ENCODE results near the gene DSTN. TPM values are rescaled to one million over a fixed set of nuclear protein-coding genes. Genes with fewer than 3 reads are reported as not detected.

Gene DSTN
- total RNA-seq, 1 donor: 348 TPM

- H3K4me3 ChIP-seq (ENCODE audit: low read depth, low read length): no peak overlapping the region
- DNase-seq (ENCODE audit: low read depth): peak; percentile 27
- TF ChIP-seq, protein P1, sequence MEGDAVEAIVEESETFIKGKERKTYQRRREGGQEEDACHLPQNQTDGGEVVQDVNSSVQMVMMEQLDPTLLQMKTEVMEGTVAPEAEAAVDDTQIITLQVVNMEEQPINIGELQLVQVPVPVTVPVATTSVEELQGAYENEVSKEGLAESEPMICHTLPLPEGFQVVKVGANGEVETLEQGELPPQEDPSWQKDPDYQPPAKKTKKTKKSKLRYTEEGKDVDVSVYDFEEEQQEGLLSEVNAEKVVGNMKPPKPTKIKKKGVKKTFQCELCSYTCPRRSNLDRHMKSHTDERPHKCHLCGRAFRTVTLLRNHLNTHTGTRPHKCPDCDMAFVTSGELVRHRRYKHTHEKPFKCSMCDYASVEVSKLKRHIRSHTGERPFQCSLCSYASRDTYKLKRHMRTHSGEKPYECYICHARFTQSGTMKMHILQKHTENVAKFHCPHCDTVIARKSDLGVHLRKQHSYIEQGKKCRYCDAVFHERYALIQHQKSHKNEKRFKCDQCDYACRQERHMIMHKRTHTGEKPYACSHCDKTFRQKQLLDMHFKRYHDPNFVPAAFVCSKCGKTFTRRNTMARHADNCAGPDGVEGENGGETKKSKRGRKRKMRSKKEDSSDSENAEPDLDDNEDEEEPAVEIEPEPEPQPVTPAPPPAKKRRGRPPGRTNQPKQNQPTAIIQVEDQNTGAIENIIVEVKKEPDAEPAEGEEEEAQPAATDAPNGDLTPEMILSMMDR (IDR thresholded peaks at IDR 0.05; ENCODE audit: insufficient read depth, low read length): no peak
These were observed 75.8 kb downstream of the DSTN start for GRCh38 chr20:17645546-17646208.

GRCh38 chr20:17646209-17646960, 76.5 kb downstream of the DSTN start:
- TF ChIP-seq, protein P1 (IDR thresholded peaks at IDR 0.05; ENCODE audit: insufficient read depth, low read length): no peak
- H3K4me3 ChIP-seq (ENCODE audit: low read depth, low read length): no peak overlapping the region
- no peak for DNase-seq (ENCODE audit: low read depth)

DNA sequence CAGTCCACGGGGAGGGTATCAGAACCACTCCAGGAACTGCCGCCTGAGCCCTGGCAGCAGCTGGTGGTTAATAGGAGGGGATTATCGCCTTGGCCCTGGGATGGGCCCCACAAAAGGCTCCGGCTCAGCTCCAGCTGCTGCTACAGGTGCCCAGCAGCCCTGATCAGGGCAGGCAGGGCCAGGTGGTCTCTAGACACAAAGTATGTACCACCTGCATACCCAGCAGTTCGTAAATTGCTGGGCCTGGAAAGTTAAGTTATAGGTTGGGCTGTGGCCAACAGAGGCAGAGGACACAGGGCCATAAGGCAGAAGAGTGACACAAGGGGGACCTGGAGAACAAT, 77.1 kb downstream of the DSTN start:
- TF ChIP-seq, protein P1 (IDR thresholded peaks at IDR 0.05; ENCODE audit: insufficient read depth, low read length): no peak
- DNase-seq (ENCODE audit: low read depth): no peak
- no peak overlapping the region for H3K4me3 ChIP-seq (ENCODE audit: low read depth, low read length)

DNA sequence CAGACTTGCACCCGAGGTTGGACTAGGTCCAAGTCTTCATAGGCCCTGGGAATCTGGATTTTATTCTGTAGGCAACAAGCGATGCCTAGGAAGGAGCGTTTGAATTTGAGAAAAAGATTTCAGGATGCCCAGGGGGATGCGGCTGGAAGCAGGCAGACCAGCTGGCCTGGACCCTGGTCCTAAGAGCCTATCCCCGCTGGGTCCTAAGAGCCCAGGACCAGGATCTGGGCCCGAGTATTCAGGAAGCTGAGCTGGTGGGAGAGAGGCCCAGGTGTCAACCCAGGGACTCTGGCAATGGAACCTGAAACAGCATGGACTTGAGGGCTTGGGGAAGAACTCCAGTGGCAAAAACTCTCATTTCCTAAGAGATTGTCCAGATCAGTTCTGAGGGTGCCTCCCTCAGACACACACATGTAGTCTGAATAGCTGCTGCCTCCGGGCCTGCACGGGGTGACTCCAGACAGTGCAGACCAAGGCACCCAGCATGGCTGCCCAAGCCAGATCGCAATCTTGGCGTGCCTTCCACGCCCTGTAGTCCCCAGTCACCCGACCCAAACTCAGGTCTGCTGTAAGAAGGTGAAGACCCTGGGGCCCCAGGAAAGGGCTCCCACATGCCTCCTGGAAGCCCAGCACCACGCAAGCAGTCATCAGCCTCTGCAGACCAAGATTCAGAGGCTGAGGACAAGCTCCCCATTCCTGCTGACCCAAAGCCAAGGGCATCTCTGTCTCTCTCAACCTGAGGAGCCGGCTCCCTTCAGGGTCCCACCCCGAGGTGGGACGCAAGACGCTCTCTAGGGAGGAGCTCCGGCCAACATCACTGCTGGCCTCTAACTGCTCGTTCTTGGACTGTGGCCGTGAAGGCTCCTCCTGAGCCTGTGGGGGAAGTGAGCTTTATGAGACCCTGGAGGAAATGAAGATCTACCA, 77.8 kb downstream of the DSTN start:
- no peak overlapping the region for H3K4me3 ChIP-seq (ENCODE audit: low read depth, low read length)
- TF ChIP-seq, protein P1 (IDR thresholded peaks at IDR 0.05; ENCODE audit: insufficient read depth, low read length): no peak

DNA sequence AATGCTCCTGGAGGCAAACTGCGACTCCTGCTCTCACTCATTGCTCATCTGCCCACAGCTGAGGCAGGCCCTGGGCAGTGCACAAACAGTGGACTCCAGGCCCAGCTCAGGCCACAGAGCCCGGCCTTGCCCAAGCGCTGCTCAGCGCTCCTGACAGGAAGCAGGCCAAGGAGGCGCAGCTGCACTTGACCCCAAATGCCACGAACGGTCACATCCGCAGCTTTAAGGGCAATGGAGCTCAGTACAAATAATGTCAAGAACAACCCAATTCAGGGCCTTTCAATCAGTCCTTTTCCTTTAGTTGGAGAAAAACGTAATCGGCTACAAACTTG, 78.4 kb downstream of the DSTN start:
- TF ChIP-seq, protein P1 (IDR thresholded peaks at IDR 0.05; ENCODE audit: insufficient read depth, low read length): no peak
- DNase-seq (ENCODE audit: low read depth): no peak
- no peak overlapping the region for H3K4me3 ChIP-seq (ENCODE audit: low read depth, low read length)

More for the DNA sequence above, 77.8 kb downstream of the DSTN start:
- DNase-seq (ENCODE audit: low read depth): no peak

GRCh38 chr20:17648791-17649730, 79.2 kb downstream of the DSTN start:
- TF ChIP-seq, protein P1 (IDR thresholded peaks at IDR 0.05; ENCODE audit: insufficient read depth, low read length): peak; percentile 28
- no peak for DNase-seq (ENCODE audit: low read depth)
- H3K4me3 ChIP-seq (ENCODE audit: low read depth, low read length): no peak overlapping the region

Measured in fibroblast of the aortic adventitia (primary cell).